ENCODE results near the gene NTM.

DNA sequence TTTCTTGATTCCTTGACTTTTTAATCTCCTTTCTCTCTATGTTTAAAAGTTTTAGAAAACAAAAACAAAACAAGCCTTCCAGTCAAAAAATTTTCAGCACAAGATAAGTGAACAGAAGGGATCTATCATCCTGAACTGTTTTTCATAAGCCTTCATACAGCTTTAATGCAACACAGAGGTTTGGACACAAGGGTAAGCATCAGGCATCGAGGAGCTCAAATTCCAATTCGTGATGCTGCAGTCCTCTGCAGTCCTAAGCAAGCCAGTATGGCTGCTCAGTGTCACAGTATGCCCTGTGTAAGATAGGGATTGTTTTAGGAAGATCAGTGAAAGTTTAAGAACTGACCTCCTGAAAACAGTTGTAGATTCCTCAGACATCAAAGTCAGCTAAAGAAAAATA lies 740.9 kb downstream of the NTM start:
- TF ChIP-seq, protein P1, sequence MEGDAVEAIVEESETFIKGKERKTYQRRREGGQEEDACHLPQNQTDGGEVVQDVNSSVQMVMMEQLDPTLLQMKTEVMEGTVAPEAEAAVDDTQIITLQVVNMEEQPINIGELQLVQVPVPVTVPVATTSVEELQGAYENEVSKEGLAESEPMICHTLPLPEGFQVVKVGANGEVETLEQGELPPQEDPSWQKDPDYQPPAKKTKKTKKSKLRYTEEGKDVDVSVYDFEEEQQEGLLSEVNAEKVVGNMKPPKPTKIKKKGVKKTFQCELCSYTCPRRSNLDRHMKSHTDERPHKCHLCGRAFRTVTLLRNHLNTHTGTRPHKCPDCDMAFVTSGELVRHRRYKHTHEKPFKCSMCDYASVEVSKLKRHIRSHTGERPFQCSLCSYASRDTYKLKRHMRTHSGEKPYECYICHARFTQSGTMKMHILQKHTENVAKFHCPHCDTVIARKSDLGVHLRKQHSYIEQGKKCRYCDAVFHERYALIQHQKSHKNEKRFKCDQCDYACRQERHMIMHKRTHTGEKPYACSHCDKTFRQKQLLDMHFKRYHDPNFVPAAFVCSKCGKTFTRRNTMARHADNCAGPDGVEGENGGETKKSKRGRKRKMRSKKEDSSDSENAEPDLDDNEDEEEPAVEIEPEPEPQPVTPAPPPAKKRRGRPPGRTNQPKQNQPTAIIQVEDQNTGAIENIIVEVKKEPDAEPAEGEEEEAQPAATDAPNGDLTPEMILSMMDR (IDR thresholded peaks at IDR 0.05 in 8 of 11, conservative IDR thresholded peaks at IDR 0.05 in 3 of 11) = no peak
- TF ChIP-seq POLR2AphosphoS5 (IDR thresholded peaks at IDR 0.05) (no peak), POLR2A (IDR thresholded peaks at IDR 0.05) (no peak)

Data from spleen (tissue), 7 donors.